ENCODE data around the gene SESN3.

- no peak for TF ChIP-seq CTCF (IDR thresholded peaks at IDR 0.05; ENCODE audit: low read length)
- TF ChIP-seq EZH2 (IDR thresholded peaks at IDR 0.05; ENCODE audit: borderline replicate concordance, low read length): no peak
Measured at GRCh38 chr11:95254131-95254704, 23.2 kb upstream of the SESN3 start.
